SK-N-SH (cell line): ENCODE measurements around the gene ID4.

ENCODE experiments used
- CTCF ChIP-seq: fragments of 200-600 bp; sonication (generic); IDR thresholded peaks from 2 replicates; pipeline ENCODE4 v1.6.1; 2017; ENCODE audit warnings: antibody characterized with exemption, mild to moderate bottlenecking, moderate library complexity
- ELF1 ChIP-seq: IDR thresholded peaks from 2 replicates; pipeline ENCODE4 v1.4.0; 2012
- GATA2 ChIP-seq: sonication (generic); formaldehyde crosslinking; IDR thresholded peaks from 2 replicates; pipeline ENCODE4 v1.5.0; 2020; ENCODE audit warnings: mild to moderate bottlenecking, missing genetic modification reagents
- JUND ChIP-seq: IDR thresholded peaks from 2 replicates; pipeline ENCODE4 v1.4.0; 2012
- MAX ChIP-seq: IDR thresholded peaks from 2 replicates; pipeline ENCODE4 v1.4.0; 2012; ENCODE audit warnings: low read depth
- PBX3 ChIP-seq: IDR thresholded peaks from 2 replicates; pipeline ENCODE4; 2012
- RAD21 ChIP-seq: IDR thresholded peaks from 2 replicates; pipeline ENCODE4 v1.6.1; 2012; ENCODE audit warnings: mild to moderate bottlenecking, low read length
- RCOR1 ChIP-seq: fragments of 150-350 bp; IDR thresholded peaks from 2 replicates; pipeline ENCODE4 v1.6.1; 2017; ENCODE audit warnings: antibody characterized with exemption, low read length
- TCF12 ChIP-seq: IDR thresholded peaks from 2 replicates; pipeline ENCODE4 v1.4.0; 2012
- TF ChIP-seq, protein P1 (sequence below): fragments of 150-350 bp; IDR thresholded peaks from 2 replicates; pipeline ENCODE4 v1.6.1; 2017; ENCODE audit warnings: antibody characterized with exemption, low read length, low read depth, borderline replicate concordance

GRCh38 chr6:19788686-19789085, 48.5 kb upstream of the ID4 start:
- TF ChIP-seq CTCF, result no peak
- no peak for TF ChIP-seq TCF12
- TF ChIP-seq GATA2, result no peak
- no peak for TF ChIP-seq JUND
- TF ChIP-seq MAX, result no peak
- TF ChIP-seq PBX3, result no peak
- TF ChIP-seq ELF1, result no peak
- TF ChIP-seq RCOR1, result no peak
- TF ChIP-seq, protein P1, sequence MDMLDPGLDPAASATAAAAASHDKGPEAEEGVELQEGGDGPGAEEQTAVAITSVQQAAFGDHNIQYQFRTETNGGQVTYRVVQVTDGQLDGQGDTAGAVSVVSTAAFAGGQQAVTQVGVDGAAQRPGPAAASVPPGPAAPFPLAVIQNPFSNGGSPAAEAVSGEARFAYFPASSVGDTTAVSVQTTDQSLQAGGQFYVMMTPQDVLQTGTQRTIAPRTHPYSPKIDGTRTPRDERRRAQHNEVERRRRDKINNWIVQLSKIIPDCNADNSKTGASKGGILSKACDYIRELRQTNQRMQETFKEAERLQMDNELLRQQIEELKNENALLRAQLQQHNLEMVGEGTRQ, result no peak
- TF ChIP-seq RAD21, result no peak
